ENCODE measurements around the gene TCF25.

DNA sequence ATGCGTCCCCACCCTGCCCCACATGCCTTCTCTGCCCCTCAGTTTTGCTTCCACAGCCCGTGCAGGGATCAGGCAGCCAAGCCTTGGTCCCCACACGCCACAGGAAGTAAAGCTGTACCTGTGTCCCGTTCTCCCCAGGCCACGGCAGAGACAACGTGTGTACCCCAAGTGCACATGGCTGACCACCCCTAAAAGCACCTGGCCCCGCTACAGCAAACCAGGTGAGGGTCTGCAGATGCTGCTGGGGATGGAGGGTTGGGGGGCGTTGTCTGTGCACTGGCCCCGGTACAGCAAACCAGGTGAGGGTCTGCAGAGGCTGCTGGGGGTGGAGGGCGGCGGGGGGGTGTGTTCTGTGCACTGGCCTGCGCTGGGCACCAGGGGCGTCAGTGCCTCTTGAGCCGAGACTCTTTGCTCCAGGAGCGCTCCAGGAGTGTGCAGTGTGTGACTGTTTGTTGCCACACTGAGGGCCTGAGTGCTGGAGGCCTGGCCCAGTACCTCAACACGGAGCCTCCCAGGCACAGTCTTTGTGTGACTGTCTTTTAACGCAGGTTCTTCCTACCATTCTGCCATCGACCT lies 18.8 kb downstream of the TCF25 start:
- TF ChIP-seq, protein P1, sequence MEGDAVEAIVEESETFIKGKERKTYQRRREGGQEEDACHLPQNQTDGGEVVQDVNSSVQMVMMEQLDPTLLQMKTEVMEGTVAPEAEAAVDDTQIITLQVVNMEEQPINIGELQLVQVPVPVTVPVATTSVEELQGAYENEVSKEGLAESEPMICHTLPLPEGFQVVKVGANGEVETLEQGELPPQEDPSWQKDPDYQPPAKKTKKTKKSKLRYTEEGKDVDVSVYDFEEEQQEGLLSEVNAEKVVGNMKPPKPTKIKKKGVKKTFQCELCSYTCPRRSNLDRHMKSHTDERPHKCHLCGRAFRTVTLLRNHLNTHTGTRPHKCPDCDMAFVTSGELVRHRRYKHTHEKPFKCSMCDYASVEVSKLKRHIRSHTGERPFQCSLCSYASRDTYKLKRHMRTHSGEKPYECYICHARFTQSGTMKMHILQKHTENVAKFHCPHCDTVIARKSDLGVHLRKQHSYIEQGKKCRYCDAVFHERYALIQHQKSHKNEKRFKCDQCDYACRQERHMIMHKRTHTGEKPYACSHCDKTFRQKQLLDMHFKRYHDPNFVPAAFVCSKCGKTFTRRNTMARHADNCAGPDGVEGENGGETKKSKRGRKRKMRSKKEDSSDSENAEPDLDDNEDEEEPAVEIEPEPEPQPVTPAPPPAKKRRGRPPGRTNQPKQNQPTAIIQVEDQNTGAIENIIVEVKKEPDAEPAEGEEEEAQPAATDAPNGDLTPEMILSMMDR (conservative IDR thresholded peaks at IDR 0.05), result no peak
- TF ChIP-seq ZFX (IDR thresholded peaks at IDR 0.05), result no peak

Measured in C4-2B (cell line).